ENCODE data around the gene TBC1D2. TPM values are rescaled to one million over a fixed set of nuclear protein-coding genes. Genes with fewer than 3 reads are reported as not detected.
"Not testable (repeated sequence)": the region's sequence is repeated elsewhere in the genome, so short reads cannot be mapped to it uniquely, and the experiment has no call there.

TBC1D2 gene
- total RNA-seq, 3 donors from 2014 or later (not counting 1 experiment from before 2014, with no cell fraction given) = 5.0 to 8.9 (median 7.0) TPM

DNA sequence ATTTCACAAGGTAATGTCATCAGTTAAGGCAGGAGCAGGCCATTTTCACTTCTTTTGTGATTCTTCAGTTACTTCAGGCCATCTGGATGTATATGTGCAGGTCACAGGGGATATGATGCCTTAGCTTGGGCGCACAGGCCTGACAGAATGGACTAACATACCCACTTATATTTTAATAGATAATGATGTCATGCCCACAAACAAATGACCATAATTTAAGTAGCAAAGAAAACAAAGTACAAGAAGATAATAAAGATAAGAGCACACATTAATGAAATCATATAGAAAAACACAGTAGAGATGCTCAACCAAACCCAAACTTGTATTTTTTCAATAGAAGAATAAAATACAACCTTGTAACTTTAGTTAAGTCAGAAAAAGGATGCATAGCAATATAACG is 19.7 kb upstream of the TBC1D2 start:
- intact Hi-C loops (cut with micrococcal nuclease) = no loop called here
- ATAC-seq (no peak), DNase-seq (no peak)
- H3K36me3 ChIP-seq (ENCODE audit: control insufficient read depth, insufficient read depth, low read length) = no peaks in the 10 kb centered on the region
- Mint-ChIP-seq H3K9me3 (no peaks in the 10 kb centered on the region), H3K4me3 (no peak overlapping the region), H3K27me3 (ENCODE audit: low read depth in 2 of 2) (peaks cover 19 to 62% of the 10 kb centered on the region in 2 donors), H3K27ac (no peak overlapping the region), H3K36me3 (no peaks in the 10 kb centered on the region), H3K4me1 (no peaks in the 10 kb centered on the region)
- no peak overlapping the region for H3K27ac ChIP-seq (ENCODE audit: low read length)
- no CpG with 5 or more reads among the region's 2 CpGs for WGBS (ENCODE audit: insufficient coverage)
- H3K9me3 ChIP-seq (ENCODE audit: control insufficient read depth, insufficient read depth, low read length) = no peaks in the 10 kb centered on the region
- TF ChIP-seq CTCF (IDR thresholded peaks at IDR 0.05) = no peak
- H3K4me1 ChIP-seq (ENCODE audit: control insufficient read depth, insufficient read depth, low read length) = no peaks in the 10 kb centered on the region
- no peak overlapping the region for H3K4me3 ChIP-seq (ENCODE audit: low read length)
- peaks cover 3% of the 10 kb centered on the region for H3K27me3 ChIP-seq (ENCODE audit: control insufficient read depth, insufficient read depth, low read length)

- ATAC-seq (no peak), DNase-seq (no peak)
- Histone ChIP-seq H3K4me3 (ENCODE audit: low read length) (no peak overlapping the region), H3K27me3 (ENCODE audit: control insufficient read depth, insufficient read depth, low read length) (no peaks in the 10 kb centered on the region), H3K27ac (ENCODE audit: low read length) (no peak overlapping the region), H3K36me3 (ENCODE audit: control insufficient read depth, insufficient read depth, low read length) (no peaks in the 10 kb centered on the region), H3K4me1 (ENCODE audit: control insufficient read depth, insufficient read depth, low read length) (no peaks in the 10 kb centered on the region), H3K9me3 (ENCODE audit: control insufficient read depth, insufficient read depth, low read length) (no peaks in the 10 kb centered on the region)
- Mint-ChIP-seq H3K9me3 (no peaks in the 10 kb centered on the region), H3K4me1 (no peaks in the 10 kb centered on the region), H3K27ac (no peak overlapping the region), H3K4me3 (no peak overlapping the region), H3K36me3 (no peaks in the 10 kb centered on the region), H3K27me3 (ENCODE audit: low read depth in 2 of 2) (peaks cover 32 to 59% of the 10 kb centered on the region in 2 donors)
- intact Hi-C loops (cut with micrococcal nuclease) = no loop called here
- WGBS (ENCODE audit: insufficient coverage) = 94% methylated on average over 3 of the region's 3 CpGs
- TF ChIP-seq CTCF (IDR thresholded peaks at IDR 0.05) = no peak
These were observed 16.6 kb upstream of the TBC1D2 start for GRCh38 chr9:98272083-98272482.

- no peaks in the 10 kb centered on the region for H3K9me3 Mint-ChIP-seq
- H3K36me3 ChIP-seq (ENCODE audit: control insufficient read depth, insufficient read depth, low read length) = no peaks in the 10 kb centered on the region
- H3K27ac Mint-ChIP-seq = no peak overlapping the region
- no peak for DNase-seq
- no peak overlapping the region for H3K4me3 Mint-ChIP-seq
- no peaks in the 10 kb centered on the region for H3K27me3 ChIP-seq (ENCODE audit: control insufficient read depth, insufficient read depth, low read length)
- ATAC-seq = no peak
- no peaks in the 10 kb centered on the region for H3K9me3 ChIP-seq (ENCODE audit: control insufficient read depth, insufficient read depth, low read length)
- WGBS (ENCODE audit: insufficient coverage) = 70% methylated on average over 3 of the region's 3 CpGs
- H3K4me1 Mint-ChIP-seq = no peaks in the 10 kb centered on the region
- no peak overlapping the region for H3K4me3 ChIP-seq (ENCODE audit: low read length)
- no peaks in the 10 kb centered on the region for H3K36me3 Mint-ChIP-seq
- intact Hi-C loops (cut with micrococcal nuclease) = no loop called here
- TF ChIP-seq CTCF (IDR thresholded peaks at IDR 0.05) = no peak
- H3K27ac ChIP-seq (ENCODE audit: low read length) = no peak overlapping the region
- H3K4me1 ChIP-seq (ENCODE audit: control insufficient read depth, insufficient read depth, low read length) = no peaks in the 10 kb centered on the region
- H3K27me3 Mint-ChIP-seq (ENCODE audit: low read depth in 2 of 2) = peaks cover 32 to 53% of the 10 kb centered on the region in 2 donors
These were observed 16.0 kb upstream of the TBC1D2 start for GRCh38 chr9:98271479-98271878.

DNA sequence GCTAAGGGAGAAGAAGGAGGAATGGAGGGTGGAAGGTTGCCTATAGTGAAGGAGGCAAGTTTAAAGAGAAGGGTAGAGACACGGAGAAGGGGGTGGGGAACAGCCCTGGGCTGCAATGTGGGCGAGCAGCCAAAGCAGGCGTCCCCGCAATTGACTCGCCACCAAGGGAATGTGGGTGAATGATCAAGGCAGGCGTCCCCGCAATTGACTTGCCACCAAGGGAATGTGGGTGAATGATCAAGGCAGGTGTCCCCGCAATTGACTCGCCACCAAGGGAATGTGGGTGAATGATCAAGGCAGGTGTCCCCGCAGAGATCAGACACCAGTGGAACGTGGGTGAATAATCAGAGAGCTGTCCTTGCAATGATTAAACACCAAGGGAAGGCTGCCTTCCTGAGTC is 14.8 kb upstream of the TBC1D2 start:
- H3K9me3 Mint-ChIP-seq; H3K4me1 Mint-ChIP-seq; H3K4me3 ChIP-seq (ENCODE audit: low read length); H3K4me3 Mint-ChIP-seq; H3K9me3 ChIP-seq (ENCODE audit: control insufficient read depth, insufficient read depth, low read length); H3K36me3 Mint-ChIP-seq; H3K4me1 ChIP-seq (ENCODE audit: control insufficient read depth, insufficient read depth, low read length); H3K27ac ChIP-seq (ENCODE audit: low read length); H3K27ac Mint-ChIP-seq; H3K36me3 ChIP-seq (ENCODE audit: control insufficient read depth, insufficient read depth, low read length); H3K27me3 ChIP-seq (ENCODE audit: control insufficient read depth, insufficient read depth, low read length); DNase-seq; ATAC-seq; intact Hi-C loops (cut with micrococcal nuclease): not testable (repeated sequence)
- WGBS (ENCODE audit: insufficient coverage) = 76% methylated on average over 11 of the region's 11 CpGs
- H3K27me3 Mint-ChIP-seq (ENCODE audit: low read depth in 2 of 2) = peaks cover 32 to 48% of the 10 kb centered on the region in 2 donors

DNA sequence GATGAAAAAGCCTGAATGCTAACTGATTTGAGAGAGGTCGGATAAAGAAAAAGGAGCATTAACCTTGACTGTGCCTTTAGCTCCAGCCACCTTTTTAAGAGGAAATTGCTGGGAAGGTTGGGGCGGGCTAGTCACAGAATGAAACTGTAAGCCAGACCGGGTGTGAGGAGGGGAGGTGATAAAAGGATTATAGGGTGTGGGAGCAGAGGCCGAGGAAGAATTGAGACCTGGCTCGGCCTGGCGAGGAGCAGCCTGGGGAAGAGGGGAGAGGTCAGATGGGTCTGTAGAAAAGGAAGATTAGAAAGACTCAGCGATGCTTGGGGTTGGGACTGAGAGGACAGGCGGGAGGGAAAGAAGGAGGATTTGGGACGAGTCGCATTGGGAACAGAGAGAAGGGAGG is 14.2 kb upstream of the TBC1D2 start:
- H3K27ac ChIP-seq (ENCODE audit: low read length); H3K9me3 ChIP-seq (ENCODE audit: control insufficient read depth, insufficient read depth, low read length); H3K27me3 ChIP-seq (ENCODE audit: control insufficient read depth, insufficient read depth, low read length); H3K36me3 Mint-ChIP-seq; H3K4me1 Mint-ChIP-seq; H3K36me3 ChIP-seq (ENCODE audit: control insufficient read depth, insufficient read depth, low read length); DNase-seq; H3K9me3 Mint-ChIP-seq; H3K4me3 ChIP-seq (ENCODE audit: low read length); ATAC-seq; H3K4me3 Mint-ChIP-seq; intact Hi-C loops (cut with micrococcal nuclease); H3K27ac Mint-ChIP-seq; H3K4me1 ChIP-seq (ENCODE audit: control insufficient read depth, insufficient read depth, low read length): not testable (repeated sequence)
- peaks cover 32 to 42% of the 10 kb centered on the region in 2 donors for H3K27me3 Mint-ChIP-seq (ENCODE audit: low read depth in 2 of 2)
- WGBS (ENCODE audit: insufficient coverage) = 76% methylated on average over 10 of the region's 10 CpGs

DNA sequence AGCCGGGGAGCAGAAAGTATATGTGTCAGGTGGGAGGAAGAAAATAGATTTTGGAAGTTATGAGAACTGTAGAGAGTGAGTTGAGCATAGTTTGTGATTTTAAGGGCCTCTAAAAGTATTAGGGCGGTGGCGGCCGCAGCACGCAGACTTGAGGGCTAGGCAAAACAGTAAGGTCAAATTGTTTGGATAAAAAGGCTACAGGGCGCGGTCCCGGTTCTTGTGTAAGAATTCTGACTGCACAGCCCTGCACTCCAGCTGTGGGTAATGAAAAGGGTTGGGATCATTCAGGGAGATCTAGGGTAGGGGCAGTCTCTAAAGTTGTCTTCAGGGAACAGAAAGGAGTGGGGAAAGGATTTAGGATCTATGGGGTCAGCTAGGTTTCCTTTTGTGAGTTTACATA is 12.1 kb upstream of the TBC1D2 start:
- H3K9me3 Mint-ChIP-seq; H3K4me1 Mint-ChIP-seq; H3K36me3 ChIP-seq (ENCODE audit: control insufficient read depth, insufficient read depth, low read length); intact Hi-C loops (cut with micrococcal nuclease); H3K27ac ChIP-seq (ENCODE audit: low read length); H3K9me3 ChIP-seq (ENCODE audit: control insufficient read depth, insufficient read depth, low read length); H3K4me3 Mint-ChIP-seq; H3K4me3 ChIP-seq (ENCODE audit: low read length); H3K27me3 ChIP-seq (ENCODE audit: control insufficient read depth, insufficient read depth, low read length); H3K36me3 Mint-ChIP-seq; H3K27ac Mint-ChIP-seq; ATAC-seq; H3K4me1 ChIP-seq (ENCODE audit: control insufficient read depth, insufficient read depth, low read length); DNase-seq: not testable (repeated sequence)
- peaks cover 28 to 33% of the 10 kb centered on the region in 2 donors for H3K27me3 Mint-ChIP-seq (ENCODE audit: low read depth in 2 of 2)
- WGBS (ENCODE audit: insufficient coverage) = 94% methylated on average over 8 of the region's 8 CpGs
